Upper lobe of right lung (tissue), 1 donor: ENCODE results near the gene GATD1. TPM values are rescaled to one million over a fixed set of nuclear protein-coding genes. Genes with fewer than 3 reads are reported as not detected.
A peak's percentile ranks its signal among the peaks of the same experiment; 100 is the strongest.
"Not testable (repeated sequence)": the region's sequence is repeated elsewhere in the genome, so short reads cannot be mapped to it uniquely, and the experiment has no call there.

ENCODE experiments used
- ATAC-seq: fragments of 200-7000 bp; cut with Tn5 transposase; one replicate; pipeline ENCODE4 v1.9.1; 2020; ENCODE audit warnings: mild to moderate bottlenecking, moderate library complexity
- DNase-seq: peaks from one replicate; pipeline ENCODE4 v3.0.0-alpha.2; 2020
- H3K27ac ChIP-seq: fragments of 200-600 bp; one replicate; pipeline ENCODE4 v1.8.0; 2022
- H3K27me3 ChIP-seq: fragments of 200-600 bp; one replicate; pipeline ENCODE4 v1.8.0; 2022; ENCODE audit warnings: mild to moderate bottlenecking
- H3K36me3 ChIP-seq: fragments of 200-600 bp; one replicate; pipeline ENCODE4 v1.8.0; 2022
- H3K4me1 ChIP-seq: fragments of 200-600 bp; one replicate; pipeline ENCODE4 v1.8.0; 2022
- H3K4me3 ChIP-seq: fragments of 200-600 bp; one replicate; pipeline ENCODE4 v1.8.0; 2022; ENCODE audit warnings: mild to moderate bottlenecking
- H3K9me3 ChIP-seq: fragments of 200-600 bp; one replicate; pipeline ENCODE4 v1.8.0; 2022
- CTCF ChIP-seq: fragments of 200-600 bp; IDR thresholded peaks from one replicate; pipeline ENCODE4 v1.8.0; 2022; ENCODE audit warnings: antibody characterized with exemption
- intact Hi-C: fragments of 100-400 bp; cut with DNase I; formaldehyde crosslinking; loops from one replicate; pipeline ENCODE4 v1.11.0; 2022
- total RNA-seq: library from RNA; stranded (reverse); fragmentation: NEBNext Ultra II Directional; extraction: Animal tissue kit (Norgen Biotek cat#: 25700); gene quantifications from one replicate; pipeline ENCODE4 v1.2.1, GENCODE V29; 2021
- donor health status: DM: no; HTN: yes; CAD: no; lungs with severe emphysema.

The GATD1 gene
- total RNA-seq, 1 donor from 2014 or later: 62.5 TPM

DNA sequence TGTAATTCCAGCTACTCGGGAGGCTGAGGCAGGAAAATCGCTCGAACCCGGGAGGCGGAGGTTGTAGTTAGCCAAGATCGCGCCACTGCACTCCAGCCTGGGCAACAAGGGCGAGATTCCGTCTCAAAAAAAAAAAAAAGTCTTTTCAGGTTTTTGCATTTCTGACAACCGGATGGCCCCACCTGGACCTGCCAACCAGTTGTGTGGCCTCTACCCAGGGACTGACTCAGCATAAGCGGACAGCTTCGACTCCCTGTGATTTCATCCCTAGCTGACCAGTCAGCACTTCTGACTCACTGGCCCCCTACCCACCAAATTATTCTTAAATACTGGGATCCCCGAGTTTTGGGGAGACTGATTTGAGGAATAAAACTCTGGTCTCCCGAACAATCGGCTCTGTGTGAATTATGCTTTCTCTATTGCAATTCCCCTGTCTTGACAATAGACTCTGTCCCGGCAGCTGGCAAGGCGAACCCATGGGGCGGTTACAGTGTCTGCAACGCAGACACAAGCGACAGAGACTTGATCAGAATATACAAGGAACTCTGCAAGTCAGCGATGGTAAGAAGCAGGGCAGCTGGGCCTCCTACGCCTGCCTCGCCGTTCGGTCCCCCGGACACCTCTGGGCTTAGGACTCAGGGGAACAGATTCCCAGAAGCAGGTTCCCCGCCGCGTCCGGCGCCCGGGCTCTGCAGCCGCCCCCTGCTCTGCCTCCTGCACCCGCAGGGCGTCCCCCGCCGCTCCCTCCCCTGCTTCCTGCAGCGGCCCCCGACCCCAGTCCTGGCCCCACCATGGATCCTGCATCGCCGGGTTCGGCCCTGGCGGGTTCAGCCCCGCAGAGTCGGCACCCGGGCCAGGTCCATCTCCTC, 30.8 kb downstream of the GATD1 start:
- peaks cover 25% of the 10 kb centered on the region for H3K4me1 ChIP-seq
- peak; percentile 8 for ATAC-seq
- DNase-seq: no peak
- H3K27ac ChIP-seq: peak overlapping the region; percentile 94
- no peak for TF ChIP-seq CTCF
- H3K27me3 ChIP-seq: no peaks in the 10 kb centered on the region
- H3K9me3 ChIP-seq: no peaks in the 10 kb centered on the region
- peak overlapping the region; percentile 93 for H3K4me3 ChIP-seq
- H3K36me3 ChIP-seq: no peaks in the 10 kb centered on the region
- intact Hi-C loops: no loop called here

- H3K4me3 ChIP-seq: no peak overlapping the region
- peaks cover 25% of the 10 kb centered on the region for H3K4me1 ChIP-seq
- TF ChIP-seq CTCF: no peak
- intact Hi-C loops: no loop called here
- ATAC-seq (no peak), DNase-seq (no peak)
- no peaks in the 10 kb centered on the region for H3K27me3 ChIP-seq
- H3K27ac ChIP-seq: no peak overlapping the region
- no peaks in the 10 kb centered on the region for H3K36me3 ChIP-seq
- H3K9me3 ChIP-seq: no peaks in the 10 kb centered on the region
Measured at GRCh38 chr11:745428-745827, 31.9 kb downstream of the GATD1 start.

GRCh38 chr11:742571-743201, 34.6 kb downstream of the GATD1 start:
- ATAC-seq (no peak), DNase-seq (no peak)
- Histone ChIP-seq H3K27me3 (no peaks in the 10 kb centered on the region), H3K4me3 (no peak overlapping the region), H3K27ac (no peak overlapping the region), H3K9me3 (no peaks in the 10 kb centered on the region), H3K4me1 (peaks cover 7% of the 10 kb centered on the region), H3K36me3 (no peaks in the 10 kb centered on the region)
- TF ChIP-seq CTCF: no peak
- intact Hi-C loops: no loop called here

DNA sequence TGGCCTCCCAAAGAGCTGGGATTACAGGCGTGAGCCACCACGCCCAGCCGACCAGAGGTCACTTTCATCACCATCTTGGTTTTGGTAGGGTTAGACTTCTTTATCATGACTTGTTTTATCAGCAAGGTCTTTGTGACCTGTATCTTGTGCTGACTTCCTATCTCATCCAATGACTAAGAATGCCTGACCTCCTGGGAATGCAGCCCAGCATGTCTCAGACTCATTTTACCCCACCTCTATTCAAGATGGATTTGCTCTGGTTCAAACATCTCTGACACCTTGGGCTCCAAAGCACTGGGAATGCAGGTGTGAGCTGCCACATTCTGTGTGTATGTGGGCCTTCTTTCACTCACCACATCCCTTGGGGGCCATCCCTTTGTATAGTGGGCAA, 35.1 kb downstream of the GATD1 start:
- DNase-seq: no peak
- intact Hi-C loops: no loop called here

GRCh38 chr11:737899-738298, 39.4 kb downstream of the GATD1 start:
- intact Hi-C loops, H3K27ac ChIP-seq, H3K36me3 ChIP-seq, H3K4me1 ChIP-seq, H3K4me3 ChIP-seq, DNase-seq, H3K9me3 ChIP-seq, H3K27me3 ChIP-seq: not testable (repeated sequence)
- ATAC-seq: peak; percentile 70

More for the DNA sequence above, 35.1 kb downstream of the GATD1 start:
- Histone ChIP-seq H3K4me3 (no peak overlapping the region), H3K9me3 (no peaks in the 10 kb centered on the region), H3K27me3 (no peaks in the 10 kb centered on the region), H3K4me1 (peaks cover 7% of the 10 kb centered on the region), H3K36me3 (no peaks in the 10 kb centered on the region), H3K27ac (no peak overlapping the region)
- no peak for TF ChIP-seq CTCF
- no peak for ATAC-seq

- TF ChIP-seq CTCF: no peak
Measured at GRCh38 chr11:737366-737765, 39.9 kb downstream of the GATD1 start.

DNA sequence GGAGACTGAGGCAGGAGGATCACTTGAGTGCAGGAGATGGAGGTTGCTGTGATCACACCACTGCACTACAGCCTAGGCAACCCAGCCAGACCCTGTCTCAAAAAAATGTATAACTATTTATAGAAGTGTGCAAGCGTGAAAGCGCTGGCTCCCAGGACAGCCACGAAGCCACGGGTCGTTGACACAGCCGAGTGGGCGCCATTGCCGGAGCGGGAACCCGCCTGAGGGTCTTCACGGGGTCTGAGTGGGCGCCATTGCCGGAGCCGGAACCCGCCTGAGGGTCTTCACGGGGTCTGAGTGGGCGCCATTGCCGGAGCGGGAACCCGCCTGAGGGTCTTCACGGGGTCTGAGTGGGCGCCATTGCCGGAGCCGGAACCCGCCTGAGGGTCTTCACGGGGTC, 42.7 kb downstream of the GATD1 start:
- intact Hi-C loops, H3K4me3 ChIP-seq, H3K27me3 ChIP-seq, H3K36me3 ChIP-seq, H3K9me3 ChIP-seq, H3K4me1 ChIP-seq, DNase-seq, H3K27ac ChIP-seq, ATAC-seq: not testable (repeated sequence)

More at GRCh38 chr11:737366-737765, 39.9 kb downstream of the GATD1 start:
- Histone ChIP-seq H3K27me3 (no peaks in the 10 kb centered on the region), H3K36me3 (no peaks in the 10 kb centered on the region), H3K4me1 (no peaks in the 10 kb centered on the region), H3K4me3 (no peak overlapping the region), H3K27ac (no peak overlapping the region), H3K9me3 (no peaks in the 10 kb centered on the region)
- no peak for DNase-seq
- intact Hi-C loops: no loop called here
- ATAC-seq: no peak
